Fibroblast of the aortic adventitia (primary cell): ENCODE results near the gene LDHA. TPM values are rescaled to one million over a fixed set of nuclear protein-coding genes. Genes with fewer than 3 reads are reported as not detected.

ENCODE experiments used
- DNase-seq: peaks from one replicate; pipeline ENCODE4 v3.0.0-alpha.2; 2010; ENCODE audit warnings: low read depth
- H3K4me3 ChIP-seq: 2 replicates; pipeline ENCODE4 v1.5.1; 2011; ENCODE audit warnings: low read depth, mild to moderate bottlenecking, control low read depth, low read length, moderate library complexity
- CTCF ChIP-seq: IDR thresholded peaks from 2 replicates; pipeline ENCODE4 v1.5.1; 2011; ENCODE audit warnings: mild to moderate bottlenecking, low read length, control low read depth, inconsistent platforms; ENCODE audit not compliant: insufficient read depth
- small RNA-seq: library from RNA; depleted of rRNA; stranded (forward); fragments of <200 nt; gene quantifications from one replicate; pipeline ENCODE3, GENCODE V24; 2012
- total RNA-seq: library from RNA; depleted of rRNA; stranded (reverse); fragments of >200 nt; gene quantifications from 2 replicates; pipeline ENCODE4 v1.2.3, GENCODE V29; 2012; ENCODE audit warnings: low replicate concordance

The LDHA gene
- total RNA-seq, 1 donor = 1,021 TPM

DNA sequence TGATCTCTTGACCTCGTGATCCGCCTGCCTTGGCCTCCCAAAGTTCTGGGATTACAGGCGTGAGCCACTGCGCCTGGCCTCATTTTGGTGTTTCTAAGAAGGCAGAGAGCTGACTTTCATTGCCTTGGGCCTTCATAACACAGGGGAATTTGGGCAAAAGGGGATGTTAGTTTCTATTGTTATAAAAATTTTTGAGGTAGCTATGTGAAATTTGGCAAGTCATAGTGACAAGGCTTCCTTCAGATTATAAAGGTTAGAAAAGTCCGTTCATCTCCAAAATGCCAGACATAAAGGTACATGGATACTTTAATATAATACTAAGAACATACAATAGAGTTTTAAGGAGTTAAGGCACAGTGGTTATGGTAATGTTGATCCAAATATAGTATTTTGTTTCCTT, 35.0 kb downstream of the LDHA start:
- no peak for TF ChIP-seq CTCF
- DNase-seq = no peak
- no peak overlapping the region for H3K4me3 ChIP-seq

GRCh38 chr11:18438691-18439090, 44.3 kb downstream of the LDHA start:
- no peak for DNase-seq
- no peak for TF ChIP-seq CTCF
- no peak overlapping the region for H3K4me3 ChIP-seq

- DNase-seq = no peak
- no peak for TF ChIP-seq CTCF
- no peak overlapping the region for H3K4me3 ChIP-seq
Measured at GRCh38 chr11:18449251-18449650, 54.9 kb downstream of the LDHA start.

DNA sequence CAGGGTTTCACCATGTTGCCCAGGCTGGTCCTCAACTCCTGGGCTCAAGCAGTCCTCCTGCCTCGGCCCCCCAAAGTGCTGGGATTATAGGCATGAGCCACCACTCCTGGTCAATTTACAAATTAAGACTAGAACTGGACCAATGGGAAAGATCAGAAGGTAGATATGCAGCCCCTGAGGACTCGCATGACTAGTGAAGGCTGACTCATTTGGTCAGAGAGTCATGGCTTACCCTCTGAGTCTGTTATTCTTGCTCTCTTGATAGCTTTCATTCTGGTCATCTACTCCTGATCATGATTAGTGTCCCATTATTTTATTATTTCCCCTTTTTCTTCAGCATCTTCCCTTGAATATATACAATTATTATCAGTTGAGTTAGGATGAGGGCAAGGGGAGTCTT, 58.6 kb downstream of the LDHA start:
- no peak for TF ChIP-seq CTCF
- peak; percentile 26 for DNase-seq
- H3K4me3 ChIP-seq = no peak overlapping the region

DNA sequence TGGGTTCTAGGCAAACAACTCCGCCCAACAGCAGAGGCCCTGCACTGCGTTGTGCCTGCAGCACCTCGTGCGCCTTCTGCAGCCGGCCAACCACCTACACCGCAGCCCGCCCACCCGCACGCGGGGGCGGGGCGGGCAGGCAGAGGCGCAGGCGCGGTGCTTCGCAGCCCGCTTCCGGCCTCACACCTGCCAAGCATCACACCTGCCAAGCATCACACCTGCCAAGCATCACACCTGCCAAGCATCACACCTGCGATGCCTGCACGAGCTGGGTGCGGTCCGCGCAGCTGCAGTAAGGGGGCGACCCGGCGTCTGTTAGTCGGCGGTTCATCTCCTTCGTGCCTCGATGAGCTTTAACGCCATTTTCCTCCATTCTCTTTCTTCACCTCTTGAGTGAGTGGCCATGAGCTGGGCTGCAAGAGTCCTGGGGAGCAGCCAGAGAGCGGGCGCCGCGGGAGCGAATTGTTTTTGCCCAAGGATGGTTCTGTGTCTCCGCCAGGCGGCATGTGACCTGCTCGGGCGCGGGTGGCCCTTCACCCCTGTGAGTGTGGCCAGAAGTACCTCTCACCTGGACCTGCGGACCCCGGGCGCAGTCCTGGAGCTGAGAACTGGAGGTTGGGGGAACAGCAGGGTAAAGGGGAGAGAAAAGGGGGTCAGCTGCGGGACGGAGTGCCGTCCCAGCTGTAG, 61.5 kb downstream of the LDHA start, which contains the start of gene LDHAL6A:
Gene LDHAL6A (plus strand): TSS at position 171 of the 687 bp plus-strand sequence. CDS start 825 bp downstream, outside the sequence.
- H3K4me3 ChIP-seq = no peak within 1 kb of the TSS
- no peak for DNase-seq
- no peak for TF ChIP-seq CTCF

GRCh38 chr11:18457450-18457849, 63.1 kb downstream of the LDHA start:
- H3K4me3 ChIP-seq = no peak overlapping the region
- TF ChIP-seq CTCF = no peak
- peak; percentile 60 for DNase-seq

Small RNA genes lying within 50 kb of the gene (small RNA-seq; reads per million reads assigned to genes)
- gene MIR3159 = 0.32 reads per million

Other genes with a start within 250 kb of the LDHA start
- not detected in 2 replicates for gene MRGPRX4, start 221.7 kb upstream of the LDHA start, total RNA-seq
- gene SAA4, start 157.8 kb upstream of the LDHA start, total RNA-seq = 0.27 TPM in 1 of 2 replicates, not detected in the other
- gene SAA2, start 145.9 kb upstream of the LDHA start, total RNA-seq = not detected in 2 replicates
- not detected in 2 replicates for gene SAA1, start 128.3 kb upstream of the LDHA start, total RNA-seq
- gene HPS5, start 72.4 kb upstream of the LDHA start, total RNA-seq = 32.3 and 43.3 TPM in 2 replicates
- gene GTF2H1, start 72.0 kb upstream of the LDHA start, total RNA-seq = 71.5 and 95.4 TPM in 2 replicates
- gene LDHC, start 17.8 kb downstream of the LDHA start, total RNA-seq = 0.33 TPM in 1 of 2 replicates, not detected in the other
- gene LDHAL6A, start 61.3 kb downstream of the LDHA start, total RNA-seq = not detected in 2 replicates
- gene TSG101, start 132.4 kb downstream of the LDHA start, total RNA-seq = 31.9 and 96.1 TPM in 2 replicates
- 6.1 and 35.2 TPM in 2 replicates for gene UEVLD, start 194.2 kb downstream of the LDHA start, total RNA-seq
- 0.45 and 2.8 TPM in 2 replicates for gene MISFA, start 205.2 kb downstream of the LDHA start, total RNA-seq
- 15.2 and 23.7 TPM in 2 replicates for gene SPTY2D1, start 239.8 kb downstream of the LDHA start, total RNA-seq